Measurements from ENCODE around the gene GOLGA2.

- TF ChIP-seq ARNTL (CRISPR knock-in tag; IDR thresholded peaks at IDR 0.05; ENCODE audit: borderline replicate concordance, low read depth): no peak
- TF ChIP-seq TOX (CRISPR knock-in tag; IDR thresholded peaks at IDR 0.05; ENCODE audit: borderline replicate concordance): no peak
- TF ChIP-seq RARB (CRISPR knock-in tag; IDR thresholded peaks at IDR 0.05): no peak
- no peak for TF ChIP-seq ESRRG (CRISPR knock-in tag; IDR thresholded peaks at IDR 0.05)
- no peak for TF ChIP-seq PPARA (CRISPR knock-in tag; IDR thresholded peaks at IDR 0.05; ENCODE audit: borderline replicate concordance)
- TF ChIP-seq ZFP3 (CRISPR knock-in tag; IDR thresholded peaks at IDR 0.05): no peak
- TF ChIP-seq ISL1 (CRISPR knock-in tag; IDR thresholded peaks at IDR 0.05): no peak
- TF ChIP-seq CREB5 (CRISPR knock-in tag; IDR thresholded peaks at IDR 0.05; ENCODE audit: low read depth): no peak
- no peak for TF ChIP-seq ZNF565 (CRISPR knock-in tag; conservative IDR thresholded peaks at IDR 0.05; ENCODE audit: low read depth)
- no peak for TF ChIP-seq GLIS3 (CRISPR knock-in tag; IDR thresholded peaks at IDR 0.05)
- no peak for TF ChIP-seq BACH2 (CRISPR knock-in tag; IDR thresholded peaks at IDR 0.05; ENCODE audit: borderline replicate concordance)
- no peak for TF ChIP-seq ZFP30 (CRISPR knock-in tag; IDR thresholded peaks at IDR 0.05)
- no peak for TF ChIP-seq PATZ1 (CRISPR knock-in tag; IDR thresholded peaks at IDR 0.05; ENCODE audit: borderline replicate concordance)
Measured at GRCh38 chr9:128243215-128244018, 32.4 kb downstream of the GOLGA2 start.
